ENCODE data around the gene NOL4L.

DNA sequence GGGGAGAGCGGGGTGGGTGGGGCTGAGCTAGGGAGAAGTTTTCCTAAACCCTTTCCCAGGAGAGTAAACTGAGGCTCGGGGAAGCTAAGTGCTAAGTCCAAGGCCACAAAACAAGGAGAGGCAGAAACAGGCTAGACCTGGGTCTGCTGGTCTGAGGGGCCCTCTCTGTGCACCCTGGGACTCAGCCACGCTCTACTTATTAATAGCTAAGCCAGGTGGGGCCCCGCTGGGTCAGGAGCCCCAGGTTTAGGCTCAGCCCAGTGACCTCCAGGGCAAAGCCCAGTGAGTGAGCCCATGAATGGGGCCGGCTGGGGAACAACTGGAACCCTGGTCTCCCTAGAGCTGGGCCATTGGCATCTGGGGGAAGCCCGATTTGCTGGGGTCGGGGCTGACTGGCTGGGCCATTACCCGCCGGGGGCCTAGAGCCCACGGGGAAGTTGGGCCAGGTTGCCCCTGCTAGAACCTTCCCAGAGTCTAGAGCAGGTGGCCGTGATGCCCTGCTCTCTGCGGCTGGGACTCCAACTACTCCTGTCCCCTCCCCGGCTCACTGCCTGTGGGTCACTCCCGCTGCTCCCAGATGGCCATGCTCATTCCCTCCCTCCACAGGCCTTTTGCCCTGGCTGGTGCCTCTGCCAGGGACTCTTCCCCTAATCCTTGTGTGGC is 24.1 kb upstream of the NOL4L start:
- TF ChIP-seq, protein P1, sequence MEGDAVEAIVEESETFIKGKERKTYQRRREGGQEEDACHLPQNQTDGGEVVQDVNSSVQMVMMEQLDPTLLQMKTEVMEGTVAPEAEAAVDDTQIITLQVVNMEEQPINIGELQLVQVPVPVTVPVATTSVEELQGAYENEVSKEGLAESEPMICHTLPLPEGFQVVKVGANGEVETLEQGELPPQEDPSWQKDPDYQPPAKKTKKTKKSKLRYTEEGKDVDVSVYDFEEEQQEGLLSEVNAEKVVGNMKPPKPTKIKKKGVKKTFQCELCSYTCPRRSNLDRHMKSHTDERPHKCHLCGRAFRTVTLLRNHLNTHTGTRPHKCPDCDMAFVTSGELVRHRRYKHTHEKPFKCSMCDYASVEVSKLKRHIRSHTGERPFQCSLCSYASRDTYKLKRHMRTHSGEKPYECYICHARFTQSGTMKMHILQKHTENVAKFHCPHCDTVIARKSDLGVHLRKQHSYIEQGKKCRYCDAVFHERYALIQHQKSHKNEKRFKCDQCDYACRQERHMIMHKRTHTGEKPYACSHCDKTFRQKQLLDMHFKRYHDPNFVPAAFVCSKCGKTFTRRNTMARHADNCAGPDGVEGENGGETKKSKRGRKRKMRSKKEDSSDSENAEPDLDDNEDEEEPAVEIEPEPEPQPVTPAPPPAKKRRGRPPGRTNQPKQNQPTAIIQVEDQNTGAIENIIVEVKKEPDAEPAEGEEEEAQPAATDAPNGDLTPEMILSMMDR (IDR thresholded peaks at IDR 0.05) = no peak
- TF ChIP-seq EZH2 (IDR thresholded peaks at IDR 0.05) = no peak

Data from neural progenitor cell (in vitro differentiated cells).